ENCODE data around the gene ALCAM. TPM values are rescaled to one million over a fixed set of nuclear protein-coding genes. Genes with fewer than 3 reads are reported as not detected.

Gene ALCAM
- total RNA-seq, 1 experiment from 2014 or later, result 136 TPM

DNA sequence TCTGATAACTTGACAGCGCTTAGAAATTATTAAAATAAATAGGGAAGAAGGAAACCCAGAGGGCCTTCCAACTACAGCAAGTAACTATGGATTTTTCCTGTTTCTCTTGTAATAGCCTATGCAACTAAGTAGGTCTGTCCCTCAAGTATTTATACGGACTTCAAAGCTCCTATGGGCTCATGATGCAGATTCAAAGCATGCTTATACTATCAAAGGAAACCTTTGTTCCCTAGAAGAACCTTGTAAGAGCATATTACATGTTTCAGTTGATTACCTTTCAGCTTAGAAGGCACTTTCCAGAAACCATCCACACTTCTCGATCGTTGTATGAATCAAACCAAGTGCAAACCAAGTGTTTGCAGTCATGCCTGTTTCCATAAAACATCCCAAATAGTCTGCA lies 158.8 kb downstream of the ALCAM start:
- DNase-seq (ENCODE audit: low read depth), result no peak

- no peak for DNase-seq (ENCODE audit: low read depth)
Measured at GRCh38 chr3:105526360-105527111, 159.8 kb downstream of the ALCAM start.

GRCh38 chr3:105527535-105527934 lies 160.8 kb downstream of the ALCAM start:
- DNase-seq (ENCODE audit: low read depth), result no peak

GRCh38 chr3:105527949-105528348 lies 161.2 kb downstream of the ALCAM start:
- peak; percentile 82 for DNase-seq (ENCODE audit: low read depth)

GRCh38 chr3:105528955-105529354 lies 162.2 kb downstream of the ALCAM start:
- DNase-seq (ENCODE audit: low read depth), result no peak

DNA sequence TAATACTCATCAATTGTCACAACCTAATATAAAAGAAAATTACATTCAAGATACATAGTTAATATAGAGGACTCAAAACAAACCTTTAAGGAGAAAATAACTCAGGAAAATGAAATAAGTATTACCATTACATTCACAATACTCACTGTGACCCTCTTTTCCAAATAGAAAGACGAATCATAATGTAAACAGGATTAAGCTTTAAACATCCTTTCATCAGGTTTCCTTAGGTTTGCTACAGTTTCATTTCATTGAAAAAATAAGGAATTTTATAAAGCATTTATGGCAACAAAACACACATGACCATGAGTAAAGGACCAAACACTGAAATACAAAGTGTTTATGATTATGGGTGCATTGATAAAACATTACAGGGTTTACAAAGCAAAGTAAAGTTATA lies 162.7 kb downstream of the ALCAM start:
- DNase-seq (ENCODE audit: low read depth), result peak; percentile 23

GRCh38 chr3:105532251-105532650 lies 165.5 kb downstream of the ALCAM start:
- no peak for DNase-seq (ENCODE audit: low read depth)

GRCh38 chr3:105533960-105534359 lies 167.3 kb downstream of the ALCAM start:
- DNase-seq (ENCODE audit: low read depth), result no peak

DNA sequence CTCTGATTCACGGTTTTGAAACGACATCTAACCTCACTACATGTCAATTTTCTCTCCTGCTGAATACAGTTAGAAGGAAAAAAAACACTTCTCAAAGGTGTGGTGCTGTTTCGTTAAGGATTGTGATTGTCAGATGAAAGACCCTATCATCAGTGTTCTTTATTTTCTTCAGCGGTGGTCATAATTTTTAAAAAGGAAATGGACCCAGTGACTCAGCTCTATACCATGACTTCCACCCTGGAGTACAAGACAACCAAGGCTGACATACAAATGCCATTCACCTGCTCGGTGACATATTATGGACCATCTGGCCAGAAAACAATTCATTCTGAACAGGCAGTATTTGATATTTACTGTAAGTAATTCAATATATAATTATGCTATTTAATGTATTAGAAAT lies 167.8 kb downstream of the ALCAM start:
- DNase-seq (ENCODE audit: low read depth), result peak; percentile 32

- no peak for DNase-seq (ENCODE audit: low read depth)
Measured at GRCh38 chr3:105537371-105538080, 170.8 kb downstream of the ALCAM start.

DNA sequence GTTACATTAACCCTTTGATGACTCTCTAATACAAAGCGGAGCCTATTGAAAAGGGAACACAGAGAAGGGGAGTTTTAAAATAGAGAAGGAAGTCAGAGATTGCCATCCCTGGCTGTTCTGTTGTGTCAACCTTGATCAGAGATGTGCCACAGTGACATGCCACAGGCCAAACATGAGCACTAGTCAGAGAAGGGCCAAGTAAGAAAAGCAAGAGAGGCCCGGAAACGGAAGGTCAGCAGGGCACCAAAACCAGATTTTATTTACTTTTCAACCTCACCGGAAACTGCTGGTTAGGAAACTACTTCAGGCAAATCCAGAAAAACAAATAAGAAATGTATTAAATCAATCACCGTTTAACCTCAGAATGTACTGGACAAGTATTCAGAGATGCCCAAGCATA lies 171.8 kb downstream of the ALCAM start:
- no peak for DNase-seq (ENCODE audit: low read depth)

- no peak for DNase-seq (ENCODE audit: low read depth)
Measured at GRCh38 chr3:105539897-105540296, 173.2 kb downstream of the ALCAM start.

DNA sequence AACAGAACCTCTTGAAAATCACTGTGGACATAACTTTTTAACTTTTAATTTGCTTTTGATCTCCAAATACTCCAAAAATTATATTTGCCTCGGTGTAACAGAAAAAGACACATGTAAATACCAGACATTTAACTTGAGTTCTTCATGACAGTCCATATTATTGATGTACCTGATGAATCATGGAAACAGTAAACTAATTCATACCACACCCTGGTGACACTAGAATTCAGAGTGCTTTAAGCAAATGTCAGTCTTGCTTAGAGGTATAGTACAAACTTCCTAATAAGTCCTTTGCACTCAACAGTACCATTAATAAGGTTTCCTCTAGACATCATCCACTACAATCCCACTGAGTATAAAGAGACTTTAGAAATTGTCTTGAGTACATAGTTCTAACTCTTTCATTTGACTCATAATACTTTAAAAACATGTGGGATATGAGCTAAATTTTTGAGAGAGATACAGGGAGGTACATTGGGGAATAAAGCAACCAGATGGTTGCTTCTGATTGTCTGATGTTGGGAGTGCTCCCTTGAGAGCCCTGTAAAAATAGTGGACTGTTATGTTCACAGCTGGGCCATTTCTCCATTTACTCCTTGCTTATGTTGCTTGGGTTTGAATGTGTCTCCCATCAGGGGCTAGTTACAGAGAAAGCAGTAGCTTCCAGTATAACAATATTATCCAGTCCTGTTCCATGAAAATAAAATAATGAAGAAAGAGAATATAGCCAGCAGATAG lies 175.7 kb downstream of the ALCAM start:
- no peak for DNase-seq (ENCODE audit: low read depth)

- DNase-seq (ENCODE audit: low read depth), result no peak
Measured at GRCh38 chr3:105545051-105545450, 178.3 kb downstream of the ALCAM start.

DNA sequence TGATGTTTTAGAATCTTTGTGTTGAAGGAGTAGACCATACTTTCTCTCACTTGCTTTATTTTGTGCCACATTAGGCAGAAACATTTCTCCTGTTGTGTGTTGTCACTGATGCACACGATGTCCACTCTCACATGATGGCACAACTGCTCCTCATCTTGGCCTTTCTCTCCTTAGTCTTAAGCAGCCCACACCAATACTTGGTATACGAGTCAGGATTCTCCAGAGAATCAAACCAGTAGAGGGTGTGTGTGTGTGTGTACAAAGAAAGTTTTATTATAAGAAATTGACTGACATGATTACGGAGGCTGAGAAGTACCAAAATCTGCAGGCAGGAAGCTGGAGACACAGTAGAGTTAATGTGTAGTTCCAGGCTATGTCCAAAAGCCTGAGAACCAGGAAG lies 187.1 kb downstream of the ALCAM start:
- DNase-seq (ENCODE audit: low read depth), result peak; percentile 34

- no peak for DNase-seq (ENCODE audit: low read depth)
Measured at GRCh38 chr3:105555206-105555605, 188.5 kb downstream of the ALCAM start.

- DNase-seq (ENCODE audit: low read depth), result no peak
Measured at GRCh38 chr3:105559856-105560255, 193.1 kb downstream of the ALCAM start.

GRCh38 chr3:105561876-105562275 lies 195.2 kb downstream of the ALCAM start:
- DNase-seq (ENCODE audit: low read depth), result no peak

DNA sequence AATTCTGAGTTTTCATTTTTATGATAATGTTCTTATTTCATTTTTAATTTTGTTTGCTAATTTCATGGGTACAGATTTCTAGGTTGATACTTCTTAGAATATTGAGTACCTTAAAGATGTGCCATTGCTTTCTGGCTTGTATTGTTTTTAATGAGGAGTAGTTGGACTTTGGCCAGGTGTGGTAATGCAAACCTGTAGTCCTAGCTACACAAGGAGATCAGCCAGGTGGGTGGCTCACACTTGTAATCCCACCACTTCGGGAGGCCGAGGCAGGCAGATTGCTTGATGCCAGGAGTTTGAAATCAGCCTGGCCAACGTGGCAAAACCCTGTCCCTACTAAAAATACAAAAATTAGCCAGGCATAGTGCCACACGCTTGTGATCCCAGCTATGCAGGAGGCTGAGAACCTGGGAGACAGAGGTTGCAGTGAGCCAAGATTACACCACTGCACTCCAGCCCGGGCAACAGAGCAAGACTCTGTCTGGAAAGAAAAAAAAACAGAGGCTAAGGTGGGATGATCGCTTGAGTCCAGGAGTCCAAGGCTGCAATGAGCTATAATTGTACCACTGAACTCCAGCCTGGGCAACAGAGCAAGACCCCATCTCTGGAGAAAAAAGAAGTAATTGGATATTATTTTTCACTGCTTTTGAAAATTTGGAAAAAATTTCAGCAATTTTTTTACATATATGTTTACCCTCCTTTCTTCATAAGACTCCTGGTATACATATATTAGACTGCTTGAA lies 198.0 kb downstream of the ALCAM start:
- DNase-seq (ENCODE audit: low read depth), result no peak

GRCh38 chr3:105571005-105571404 lies 204.3 kb downstream of the ALCAM start:
- DNase-seq (ENCODE audit: low read depth), result no peak

GRCh38 chr3:105572501-105572900 lies 205.8 kb downstream of the ALCAM start:
- no peak for DNase-seq (ENCODE audit: low read depth)

GRCh38 chr3:105579439-105579838 lies 212.7 kb downstream of the ALCAM start:
- no peak for DNase-seq (ENCODE audit: low read depth)

Data from HT1080 (cell line).